ENCODE measurements around the gene POLR3A.

GRCh38 chr10:77974396-77975074 is 54.8 kb downstream of the POLR3A start:
- TF ChIP-seq CTCF (IDR thresholded peaks at IDR 0.05; ENCODE audit: insufficient read depth, low read depth, low read length), result peak; percentile 40
- no peak for TF ChIP-seq EZH2 (IDR thresholded peaks at IDR 0.05; ENCODE audit: insufficient read depth, low read length)
